Daoy (cell line): ENCODE results near the gene DDR2. TPM values are rescaled to one million over a fixed set of nuclear protein-coding genes. Genes with fewer than 3 reads are reported as not detected.
"Not testable (repeated sequence)": the region's sequence is repeated elsewhere in the genome, so short reads cannot be mapped to it uniquely, and the experiment has no call there.

ENCODE experiments used
- DNase-seq: peaks from one replicate; pipeline ENCODE4 v3.0.0-alpha.2; 2015; ENCODE audit warnings: low read depth
- total RNA-seq: library from RNA; depleted of rRNA; stranded (reverse); fragments of >200 nt; shearing (Covaris generic); gene quantifications from 2 replicates; pipeline ENCODE4 v1.2.3, GENCODE V29; 2014; rRNA removed

DDR2 gene
- 17.8 and 23.9 TPM in 2 replicates for total RNA-seq

DNA sequence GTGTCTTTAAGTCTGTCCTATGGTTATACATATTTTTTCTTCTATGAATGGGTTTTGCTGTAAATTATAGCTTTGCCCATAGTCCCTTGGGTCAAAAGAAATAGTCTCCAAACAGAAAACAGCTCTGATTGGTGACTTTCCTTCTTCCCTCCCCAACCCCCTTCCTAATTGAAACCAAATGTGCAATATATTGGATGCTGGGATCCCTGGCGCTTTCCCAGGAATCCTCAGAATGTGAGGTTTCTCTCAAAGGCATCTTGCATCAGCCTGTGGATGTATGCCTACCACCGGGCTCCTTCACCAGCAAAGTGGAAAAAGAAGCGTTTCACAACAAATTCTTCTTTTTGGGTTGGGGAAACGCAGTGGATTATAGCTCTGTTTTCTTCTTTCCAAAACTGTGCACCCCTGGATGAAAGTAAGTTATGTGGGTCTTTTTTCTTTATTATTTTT, at the start of gene DDR2:
Gene DDR2, plus strand, starts transcription at position 248 of the 450 bp plus-strand sequence. CDS start 86,600 bp downstream, outside the sequence.
- DNase-seq, result peak; percentile 83

DNA sequence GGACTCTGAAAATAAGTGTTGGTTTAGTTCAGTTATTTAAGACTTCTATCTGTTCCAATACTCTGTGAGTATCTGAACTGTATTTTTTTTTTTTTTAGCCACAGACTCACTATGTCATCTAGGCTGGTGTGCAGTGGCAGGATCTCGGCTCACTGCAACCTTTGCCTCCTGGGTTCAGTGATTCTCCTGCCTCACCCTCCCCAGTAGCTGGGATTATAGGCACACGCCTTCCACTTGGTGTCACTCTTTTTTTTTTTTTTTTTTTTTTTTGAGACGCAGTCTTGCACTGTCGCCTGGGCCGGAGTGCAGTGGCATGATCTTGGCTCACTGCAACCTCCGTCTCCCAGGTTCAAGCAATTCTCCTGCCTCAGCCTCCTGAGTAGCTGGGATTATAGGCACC, 49.4 kb upstream of the DDR2 start:
- not testable (repeated sequence) for DNase-seq

DNA sequence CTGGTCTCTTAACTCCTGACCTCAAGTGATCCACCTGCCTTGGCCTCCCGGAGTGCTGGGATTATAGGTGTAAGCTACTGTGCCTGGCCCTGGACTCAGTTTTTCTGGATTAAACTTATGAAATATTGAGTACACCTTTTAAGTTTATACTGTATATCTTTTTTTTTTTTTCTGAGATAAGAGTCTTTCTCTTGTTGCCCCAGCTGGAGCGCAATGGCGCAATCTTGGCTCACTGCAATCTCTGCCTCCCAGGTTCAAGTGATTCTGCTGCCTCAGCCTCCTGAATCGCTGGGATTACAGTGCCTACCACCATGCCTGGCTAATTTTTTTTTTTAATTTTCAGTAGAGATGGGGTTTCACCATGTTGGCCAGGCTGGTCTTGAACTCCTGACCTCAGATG, 47.2 kb upstream of the DDR2 start:
- not testable (repeated sequence) for DNase-seq

DNA sequence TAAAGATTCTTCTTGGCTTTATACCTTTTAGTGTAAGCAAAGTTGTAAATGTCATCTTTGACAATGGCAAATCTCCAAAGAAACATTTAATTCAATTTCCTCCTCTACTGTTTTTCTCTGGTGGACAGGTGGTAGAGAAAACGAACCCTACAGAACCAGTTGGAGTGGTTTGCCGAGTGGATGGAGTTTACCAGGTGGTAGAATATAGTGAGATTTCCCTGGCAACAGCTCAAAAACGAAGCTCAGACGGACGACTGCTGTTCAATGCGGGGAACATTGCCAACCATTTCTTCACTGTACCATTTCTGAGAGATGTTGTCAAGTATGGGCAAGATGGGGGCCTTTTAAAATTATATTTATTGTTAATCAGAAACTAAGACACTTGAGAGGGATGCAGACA, 44.9 kb upstream of the DDR2 start:
- no peak for DNase-seq

DNA sequence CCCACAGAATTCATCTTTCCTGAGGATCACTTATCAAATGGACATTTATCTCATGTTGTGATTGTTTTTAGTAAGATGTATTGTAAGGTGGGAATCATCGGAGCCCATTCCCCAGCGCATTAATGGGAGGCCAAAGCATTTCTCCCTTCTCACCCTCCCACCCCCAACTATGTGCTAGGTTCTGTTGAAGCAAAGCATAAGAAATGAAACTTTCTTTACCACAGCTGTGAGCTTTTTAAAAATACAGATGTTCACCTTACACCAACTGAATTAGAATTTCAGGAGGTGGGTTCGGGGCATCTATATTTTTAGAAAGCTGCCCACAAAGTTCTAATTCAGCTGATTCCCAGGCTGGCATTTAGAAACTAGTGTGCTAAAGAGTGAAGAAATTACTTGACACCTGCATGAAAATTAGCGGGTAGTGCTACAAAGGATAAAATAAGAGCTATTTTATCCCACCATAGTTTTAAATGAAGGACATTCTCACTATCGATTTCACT, 44.5 kb upstream of the DDR2 start:
- DNase-seq, result no peak

DNA sequence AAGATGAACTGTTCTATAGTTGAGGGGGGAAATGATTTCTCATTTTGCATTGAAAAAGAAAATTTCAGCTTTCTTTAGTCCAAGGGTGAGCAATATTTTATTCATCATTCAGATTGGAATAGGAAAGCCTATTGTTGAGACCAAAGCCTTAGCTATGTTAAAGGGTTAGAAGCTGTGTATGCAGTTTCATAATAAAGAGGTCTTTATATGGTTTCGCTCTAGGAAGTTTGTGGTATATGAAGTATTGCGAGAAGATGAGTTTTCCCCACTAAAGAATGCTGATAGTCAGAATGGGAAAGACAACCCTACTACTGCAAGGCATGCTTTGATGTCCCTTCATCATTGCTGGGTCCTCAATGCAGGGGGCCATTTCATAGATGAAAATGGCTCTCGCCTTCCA, 42.2 kb upstream of the DDR2 start:
- no peak for DNase-seq

DNA sequence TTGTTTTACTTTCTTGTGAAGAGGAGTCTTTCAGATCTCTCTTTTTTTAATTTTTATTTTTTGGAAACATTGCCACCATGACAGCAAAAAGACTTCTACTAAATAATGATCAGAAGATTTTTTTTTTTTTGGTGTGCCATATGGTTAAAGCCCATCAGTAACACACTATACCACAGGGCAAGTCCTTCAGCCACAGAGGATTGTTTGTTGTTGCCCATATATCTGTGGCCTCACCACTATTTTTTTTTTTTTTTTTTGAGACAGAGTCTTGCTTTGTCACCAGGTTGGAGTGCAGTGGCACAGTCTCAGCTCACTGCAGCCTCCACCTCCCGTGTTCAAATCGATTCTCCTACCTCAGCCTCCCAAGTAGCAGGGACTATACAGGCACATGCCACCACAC, 41.6 kb upstream of the DDR2 start:
- no peak for DNase-seq

DNA sequence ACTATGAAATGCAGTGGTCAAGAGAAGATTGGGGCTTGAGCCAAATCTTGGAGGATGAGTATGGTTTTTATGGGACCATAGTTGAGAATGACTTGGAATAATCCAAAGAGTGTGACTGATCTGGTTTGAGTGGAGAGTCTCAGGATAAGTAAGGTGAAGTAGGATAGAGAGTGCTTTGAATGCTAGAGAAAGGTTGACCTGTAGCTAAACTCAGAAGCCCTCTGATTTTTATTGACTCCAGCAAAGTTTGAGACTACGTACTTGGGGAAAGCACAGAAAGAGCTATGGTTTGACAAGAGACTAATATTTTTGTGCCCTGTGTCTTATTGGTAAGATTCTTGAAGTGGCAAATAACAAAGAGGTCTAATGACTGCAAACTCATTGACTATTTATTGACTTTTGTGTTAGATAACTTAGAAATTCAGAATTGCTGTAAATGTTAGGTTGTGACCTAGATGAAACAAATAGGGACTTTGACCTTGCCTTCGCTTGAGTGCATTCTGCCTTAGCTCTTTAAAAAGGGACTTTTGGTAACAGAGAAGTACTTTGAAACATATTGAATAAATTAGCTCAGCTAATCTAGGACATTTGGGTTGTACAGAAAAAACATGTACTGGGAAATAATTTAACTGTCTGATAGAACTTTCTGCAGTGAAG, 35.6 kb upstream of the DDR2 start:
- no peak for DNase-seq

DNA sequence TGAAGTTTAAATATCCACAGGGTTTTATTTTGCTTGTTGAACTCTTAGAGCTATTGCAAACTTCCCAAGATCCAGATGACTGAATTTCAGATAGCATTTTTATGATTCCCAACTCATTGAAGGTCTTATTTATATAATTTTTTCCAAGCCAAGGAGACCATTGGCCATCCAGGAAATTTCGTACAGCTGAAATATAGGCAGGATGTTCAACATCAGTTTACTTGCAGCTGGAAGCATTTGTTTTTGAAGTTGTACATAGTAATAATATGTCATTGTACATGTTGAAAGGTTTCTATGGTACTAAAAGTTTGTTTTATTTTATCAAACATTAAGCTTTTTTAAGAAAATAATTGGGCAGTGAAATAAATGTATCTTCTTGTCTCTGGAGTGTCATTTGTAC, 32.8 kb upstream of the DDR2 start:
- DNase-seq, result no peak

DNA sequence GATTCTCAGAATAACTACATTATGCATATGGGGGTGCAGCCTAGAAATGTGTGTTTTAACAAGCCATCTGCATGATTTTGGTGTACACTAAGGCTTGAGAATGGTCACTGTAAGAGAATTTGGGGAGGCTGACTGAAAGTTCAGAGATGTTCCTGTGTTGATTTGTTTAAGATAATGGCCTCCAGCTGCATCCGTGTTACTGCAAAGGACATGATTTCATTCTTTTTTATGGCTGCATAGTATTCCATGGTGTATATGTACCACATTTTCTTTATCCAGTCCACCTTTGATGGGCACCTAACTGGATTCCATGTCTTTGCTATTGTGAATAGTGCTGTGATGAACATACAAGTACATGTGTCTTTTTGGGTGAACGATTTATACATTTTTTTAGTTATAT, 29.1 kb upstream of the DDR2 start:
- DNase-seq, result not testable (repeated sequence)

DNA sequence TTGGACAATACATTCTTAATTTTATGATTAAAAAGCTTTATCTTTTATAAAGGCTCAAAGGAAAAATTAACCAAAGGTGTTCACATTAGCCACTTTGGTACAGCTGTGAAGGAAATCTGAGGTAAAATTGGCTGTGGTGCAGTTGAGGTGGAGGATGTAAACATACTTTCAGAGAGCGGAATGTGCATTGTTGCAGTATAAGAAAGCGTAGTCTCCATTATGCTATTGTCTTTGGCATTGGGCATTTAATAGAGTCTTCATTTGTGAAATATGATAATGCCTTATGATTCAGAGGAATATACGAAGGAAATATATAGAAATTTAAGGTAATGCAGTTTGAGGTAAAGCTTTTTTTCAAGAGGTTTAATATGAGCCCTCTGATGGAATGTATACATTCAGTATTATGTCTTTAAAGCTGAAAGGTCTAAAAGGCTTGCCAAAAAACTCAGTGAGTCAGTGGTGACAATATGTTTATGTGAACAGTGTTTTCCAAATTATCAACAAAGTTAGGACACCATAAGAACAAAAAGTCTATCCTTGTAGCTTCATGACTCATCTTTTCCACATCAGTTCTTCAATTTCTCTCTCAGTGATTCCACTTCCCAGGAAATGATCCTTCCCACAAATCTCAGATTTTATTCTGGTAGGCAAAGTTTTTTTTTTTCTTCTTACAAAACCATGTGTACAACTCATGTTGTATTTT, 26.9 kb upstream of the DDR2 start:
- DNase-seq, result peak; percentile 74

DNA sequence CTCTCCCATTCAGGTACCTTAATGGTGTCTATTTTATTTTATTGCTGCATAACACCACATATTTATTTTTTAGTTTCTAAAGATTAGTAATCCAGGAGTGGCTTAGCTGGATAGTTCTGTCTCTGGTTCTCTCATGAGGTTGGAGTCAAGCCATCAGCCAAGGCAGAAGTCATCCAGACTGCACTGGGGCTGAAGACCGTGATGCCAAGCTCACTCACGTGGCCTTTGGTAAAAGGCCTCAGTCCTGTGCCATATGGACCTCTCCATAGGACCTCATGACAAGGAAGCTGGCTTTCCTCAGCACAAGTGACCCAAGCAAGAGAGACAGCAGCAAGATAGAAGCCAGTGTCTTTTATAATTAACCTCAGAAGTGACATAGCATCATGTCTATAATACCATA, 23.0 kb upstream of the DDR2 start:
- no peak for DNase-seq

DNA sequence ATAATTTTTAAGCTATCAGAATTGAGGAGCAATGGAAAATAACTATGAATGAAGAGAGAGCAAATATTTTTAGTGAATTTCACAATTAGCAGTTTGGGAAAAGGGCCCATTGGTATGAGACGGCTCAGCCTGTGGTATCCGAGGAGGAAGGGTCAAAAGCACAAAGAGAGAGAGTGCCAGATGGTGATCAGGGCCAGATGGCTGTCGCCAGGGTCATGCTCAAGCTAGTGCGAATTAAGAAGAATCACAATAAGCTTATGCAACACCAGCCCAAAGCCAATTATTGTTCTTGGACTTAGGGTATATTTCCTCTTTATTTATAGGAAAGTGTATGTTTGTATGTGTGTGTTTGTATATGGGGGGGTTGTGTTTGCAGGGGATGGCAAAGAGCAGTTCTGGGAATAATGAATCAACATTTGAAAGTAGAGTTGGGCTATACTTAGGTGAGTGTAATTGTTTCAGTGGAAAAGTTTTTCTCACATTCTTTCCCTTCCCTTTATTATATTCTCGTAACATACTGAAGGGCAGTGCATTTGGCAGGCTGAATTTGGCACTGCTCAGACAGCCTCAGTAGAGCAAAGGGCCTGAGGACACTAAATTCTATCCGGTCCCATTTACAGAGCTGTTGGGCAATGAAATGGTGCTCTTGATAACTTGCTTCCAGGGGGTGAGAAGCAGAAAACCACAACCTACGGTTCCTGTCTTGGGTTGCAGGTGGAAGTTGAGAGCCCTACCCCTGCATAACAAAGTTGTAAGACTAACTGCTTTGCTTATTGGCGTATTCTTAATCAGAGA, 19.5 kb upstream of the DDR2 start:
- no peak for DNase-seq

DNA sequence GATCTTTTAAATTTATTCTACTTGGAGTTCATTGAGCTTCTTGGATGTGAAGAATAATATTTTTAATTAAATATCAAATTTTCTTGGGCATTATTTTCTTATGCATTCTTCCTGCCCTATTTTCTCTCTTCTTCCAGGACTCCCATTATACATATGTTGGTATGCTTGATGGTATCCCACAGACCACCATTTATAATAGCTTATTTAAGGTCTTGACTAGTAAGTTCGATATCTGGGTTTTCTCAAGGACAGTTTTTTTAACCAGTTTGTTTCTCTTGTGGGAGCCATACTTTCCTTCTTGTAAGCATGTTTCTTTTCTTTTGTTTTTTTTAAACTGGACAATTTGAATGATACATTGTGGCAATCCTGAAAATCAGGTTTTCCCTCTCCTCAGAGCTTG, 15.4 kb upstream of the DDR2 start:
- DNase-seq, result no peak

DNA sequence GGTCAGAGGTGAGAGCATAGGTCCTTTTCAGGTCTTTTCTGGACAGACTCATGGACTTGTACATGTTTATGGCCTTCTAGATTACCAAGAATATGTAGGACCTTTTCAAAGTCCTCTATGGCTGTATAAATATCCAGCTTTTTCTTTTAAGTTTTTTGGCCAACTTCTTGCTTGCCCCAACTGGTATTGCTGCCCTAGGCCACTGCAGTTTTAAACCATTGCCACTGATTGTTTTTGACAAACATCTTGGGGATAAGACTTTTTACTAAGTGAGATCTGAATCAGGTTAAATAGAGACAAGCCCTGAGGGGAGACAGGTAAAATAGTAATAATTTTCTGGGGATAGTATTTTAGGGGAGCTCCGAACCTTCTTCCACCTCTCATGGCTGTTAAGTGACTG, 14.8 kb upstream of the DDR2 start:
- no peak for DNase-seq

DNA sequence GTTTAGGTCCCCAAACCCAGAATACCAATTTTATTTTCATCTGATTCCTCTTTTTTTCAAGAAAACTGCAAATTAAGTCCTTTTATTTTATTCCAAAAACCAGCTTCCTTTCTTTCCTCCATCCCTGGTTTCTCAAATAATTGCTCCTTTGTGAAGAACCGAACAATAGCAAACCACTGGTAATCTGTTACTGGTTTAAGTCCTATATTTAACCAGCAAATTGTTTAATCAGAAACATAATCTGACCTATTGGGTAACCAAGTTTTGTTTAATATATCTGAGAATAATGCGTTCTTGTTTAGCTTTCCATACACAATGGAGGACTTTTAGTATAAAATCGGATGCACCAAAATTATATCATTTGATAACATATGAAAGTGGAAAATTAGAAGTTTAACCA, 13.2 kb upstream of the DDR2 start:
- no peak for DNase-seq

DNA sequence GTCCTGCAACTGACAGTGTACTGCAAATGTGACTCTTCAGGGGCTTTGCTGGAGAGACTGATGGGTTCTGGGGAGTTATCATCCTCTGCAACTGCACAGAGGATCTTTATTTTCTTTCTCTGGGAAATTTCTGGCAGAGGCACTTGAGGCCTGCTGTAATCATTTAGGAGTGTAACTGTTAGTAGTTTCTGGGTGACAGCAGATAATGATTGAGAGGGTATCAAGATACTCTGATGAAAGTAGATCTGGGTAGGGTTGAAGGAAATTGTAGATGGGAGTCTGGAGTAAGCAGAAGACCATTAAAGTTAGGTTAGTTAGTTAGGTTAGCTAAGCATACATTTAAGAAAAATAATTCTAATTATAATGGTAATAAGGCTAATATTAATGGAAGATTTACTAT, 11.0 kb upstream of the DDR2 start:
- DNase-seq, result no peak

DNA sequence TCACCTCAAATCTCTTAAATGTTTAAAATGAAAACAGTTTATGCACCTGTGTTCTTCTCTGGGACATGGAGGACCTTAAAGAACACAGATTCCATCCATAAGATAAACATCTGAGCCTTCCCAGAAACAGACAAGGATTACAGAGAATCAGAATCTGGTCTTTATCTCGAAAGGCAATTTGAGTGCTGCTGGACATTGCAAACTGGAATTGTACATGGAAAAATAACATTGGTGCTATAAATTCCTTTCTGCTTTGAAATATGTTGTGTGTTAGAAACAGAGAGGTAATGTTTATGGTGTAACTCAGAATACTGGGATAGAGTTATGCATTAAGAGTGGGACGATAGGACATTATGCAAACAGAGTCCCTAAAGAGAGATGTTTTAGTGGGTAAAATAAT, 6.6 kb upstream of the DDR2 start:
- DNase-seq, result no peak

DNA sequence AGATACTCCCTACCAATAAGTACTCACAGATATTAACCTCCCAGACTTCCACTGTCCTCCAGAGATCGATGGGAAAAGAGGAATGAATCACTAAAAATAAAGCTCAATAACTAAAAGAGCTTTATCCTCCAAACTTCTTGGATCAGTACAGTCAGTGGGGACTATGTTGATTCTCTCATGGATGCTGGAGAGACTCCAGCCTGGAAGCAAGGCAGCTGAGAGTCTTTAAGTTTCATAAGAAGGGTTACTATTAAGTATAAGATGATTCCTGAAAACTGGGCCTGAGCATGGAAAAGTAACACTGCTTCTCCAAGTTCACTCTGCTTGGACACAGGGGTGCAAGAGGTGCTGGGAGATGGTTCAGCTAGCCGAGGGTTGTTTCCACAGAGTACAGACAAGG, 6.2 kb upstream of the DDR2 start:
- no peak for DNase-seq

DNA sequence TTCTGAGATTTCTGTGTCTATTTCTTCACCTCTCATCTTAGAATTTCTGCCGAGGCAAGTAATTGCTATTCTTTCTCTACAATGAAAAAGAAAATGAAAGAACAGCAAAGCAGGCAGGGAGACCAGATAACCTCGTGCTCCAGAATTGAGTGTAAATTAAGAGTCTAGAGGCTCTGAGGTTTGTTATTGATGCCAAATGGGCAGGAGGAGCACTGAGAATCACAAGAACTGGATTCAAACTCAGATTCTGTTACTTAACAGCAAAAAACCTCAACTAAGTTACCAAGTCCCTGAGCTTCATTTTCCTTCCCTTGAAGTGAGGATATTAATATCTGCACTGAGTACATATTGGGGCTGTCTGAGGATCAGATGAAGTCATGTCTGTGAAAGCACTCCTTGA, 5.5 kb upstream of the DDR2 start:
- DNase-seq, result no peak

DNA sequence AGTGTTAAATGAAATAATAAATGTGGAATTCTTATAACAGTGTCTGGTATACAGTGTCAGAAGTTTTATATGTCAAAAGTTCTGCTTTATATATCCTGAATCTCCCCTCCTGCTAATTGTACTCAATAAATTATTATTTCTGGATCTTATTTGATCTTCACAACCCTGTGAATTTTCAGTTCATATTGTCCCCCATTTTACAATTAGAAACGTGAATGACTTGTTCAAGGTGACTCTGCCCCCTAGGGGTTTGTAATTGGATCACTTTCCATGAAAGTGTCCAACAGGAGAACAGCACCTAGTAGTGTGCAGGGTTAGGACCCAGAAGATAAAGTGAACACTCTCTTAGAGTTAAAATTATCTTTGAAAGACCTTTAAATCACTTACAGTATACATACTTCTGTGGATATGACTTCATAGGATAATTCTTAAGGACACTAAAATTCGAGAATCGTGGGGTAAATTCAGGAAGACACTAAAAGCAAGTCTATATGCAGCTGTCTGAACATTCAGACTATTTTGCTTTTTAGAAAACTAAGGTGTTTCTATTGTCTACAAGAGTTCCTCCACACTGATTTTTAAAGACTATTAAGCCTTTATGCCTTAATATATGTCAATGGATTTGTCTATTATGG, 4.5 kb upstream of the DDR2 start:
- DNase-seq, result peak; percentile 37

DNA sequence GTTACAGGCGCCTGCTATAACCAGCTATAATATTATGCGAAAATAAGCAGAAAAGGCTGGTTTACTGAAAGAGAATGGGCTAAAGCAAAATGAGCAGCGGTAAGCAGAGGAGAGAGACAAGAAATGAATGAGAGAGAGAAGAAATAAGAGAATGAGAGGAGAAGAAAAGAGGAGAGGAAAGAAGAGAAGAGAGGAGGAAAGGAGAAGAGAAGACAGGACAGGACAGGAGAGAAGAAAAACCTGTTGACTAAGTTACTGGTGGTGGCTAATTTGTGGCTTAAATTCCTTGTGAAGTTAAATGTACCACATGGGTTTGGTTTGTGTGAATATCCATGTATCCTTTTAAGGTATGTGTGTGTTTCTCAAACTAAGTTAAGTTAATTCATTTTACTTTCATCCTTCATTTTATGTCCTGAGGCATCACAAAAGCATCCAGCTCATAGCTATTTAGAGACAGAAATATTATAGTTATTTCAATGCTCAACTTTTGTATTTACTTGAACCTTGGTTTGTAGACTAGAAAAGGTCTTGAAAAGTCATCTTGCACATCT, 3.1 kb upstream of the DDR2 start:
- no peak for DNase-seq
